Measurements from ENCODE around the gene CFAP74. TPM values are rescaled to one million over a fixed set of nuclear protein-coding genes. Genes with fewer than 3 reads are reported as not detected.

CFAP74 gene
- total RNA-seq, 1 donor from 2014 or later, result 0.83 TPM

DNA sequence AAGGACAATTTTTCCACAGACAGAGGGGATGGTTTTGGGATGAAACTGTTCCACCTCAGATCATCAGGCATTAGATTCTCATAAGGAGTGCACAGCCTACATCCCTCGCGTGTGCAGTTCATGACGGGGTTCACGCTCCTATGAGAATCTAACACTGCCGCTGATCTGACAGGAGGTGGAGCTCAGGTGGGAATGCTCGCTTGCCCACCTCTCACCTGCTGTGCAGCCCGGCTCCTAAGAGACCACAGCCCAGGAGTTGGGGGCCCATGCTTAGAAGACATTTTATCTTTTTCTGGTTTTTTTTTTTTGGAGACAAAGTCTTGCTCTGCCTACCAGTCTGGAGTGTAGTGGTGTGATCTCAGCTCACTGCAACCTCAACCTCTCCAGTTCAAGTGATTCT lies 128.7 kb downstream of the CFAP74 start:
- DNase-seq (ENCODE audit: low spot score), result no peak

DNA sequence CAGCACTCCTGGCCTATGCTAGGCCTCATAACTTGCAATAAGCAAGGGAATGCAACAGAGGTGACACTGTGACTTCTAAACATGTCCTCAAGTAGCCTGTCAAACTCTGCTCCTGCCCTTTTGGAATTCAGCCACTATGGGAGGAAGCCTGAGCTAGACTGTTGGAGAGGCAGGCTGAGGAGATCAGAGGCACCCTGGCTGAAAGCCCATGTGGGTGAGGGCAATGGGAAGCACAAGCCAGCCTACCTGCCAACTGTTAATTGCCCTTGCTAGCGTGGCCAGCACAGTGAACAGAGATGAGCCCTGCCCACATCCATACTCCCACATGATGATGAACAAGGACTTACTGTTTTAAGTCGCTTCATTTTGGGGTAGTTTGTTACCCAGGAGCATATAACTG lies 130.4 kb downstream of the CFAP74 start:
- DNase-seq (ENCODE audit: low spot score), result no peak

DNA sequence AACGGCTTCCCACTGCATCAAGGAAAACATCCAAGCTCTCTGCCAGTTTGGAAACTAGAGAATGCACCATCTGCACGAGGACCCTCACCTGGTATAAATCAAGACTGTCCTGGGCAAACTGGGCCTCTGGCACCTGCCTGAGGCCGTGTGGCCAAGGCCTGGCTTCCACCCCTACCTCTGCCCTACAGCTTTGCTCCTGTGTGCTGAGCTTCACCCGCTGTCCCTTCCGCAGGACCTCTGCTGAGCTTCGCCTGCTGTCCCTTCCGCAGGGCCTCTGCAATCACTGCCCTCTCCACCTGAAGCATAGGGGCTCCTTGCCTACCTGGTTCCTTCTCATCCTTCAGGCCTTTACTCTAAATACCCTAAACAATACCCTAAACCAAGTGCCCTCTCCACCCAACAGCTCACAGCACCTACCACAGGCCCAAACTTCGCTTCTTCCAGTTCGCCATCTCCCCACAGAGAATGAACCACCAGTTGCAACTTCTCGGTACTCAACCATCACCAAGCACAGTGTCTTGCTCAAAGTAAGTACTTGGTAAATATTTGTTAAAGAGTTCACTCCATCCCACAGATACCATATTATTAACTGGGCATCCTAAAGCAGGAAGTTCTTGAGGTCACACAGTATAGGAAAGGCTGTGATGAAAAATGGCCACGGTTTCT lies 131.1 kb downstream of the CFAP74 start:
- no peak for DNase-seq (ENCODE audit: low spot score)

Other genes starting within 250 kb of the CFAP74 start
- gene NADK, start 225.3 kb downstream of the CFAP74 start, total RNA-seq, result 80.3 TPM
- gene GNB1, start 112.7 kb downstream of the CFAP74 start, total RNA-seq, result 304 TPM
- 0.29 TPM for gene CALML6, start 88.5 kb downstream of the CFAP74 start, total RNA-seq
- gene TMEM52, start 84.5 kb downstream of the CFAP74 start, total RNA-seq, result not detected
- 1.2 TPM for gene GABRD, start 15.6 kb upstream of the CFAP74 start, total RNA-seq
- gene PRKCZ, start 46.6 kb upstream of the CFAP74 start, total RNA-seq, result 41.6 TPM
- 52.3 TPM for gene FAAP20, start 191.0 kb upstream of the CFAP74 start, total RNA-seq
- gene SKI, start 224.5 kb upstream of the CFAP74 start, total RNA-seq, result 77.5 TPM